Mucosa of gallbladder (tissue), 1 donor: ENCODE results near the gene AOX1. TPM values are rescaled to one million over a fixed set of nuclear protein-coding genes. Genes with fewer than 3 reads are reported as not detected.
A peak's percentile ranks its signal among the peaks of the same experiment; 100 is the strongest.
"Not testable (repeated sequence)": the region's sequence is repeated elsewhere in the genome, so short reads cannot be mapped to it uniquely, and the experiment has no call there.

Source experiments
- DNase-seq: peaks from one replicate; pipeline ENCODE4 v3.0.0-alpha.2; 2020; ENCODE audit warnings: low spot score
- total RNA-seq: library from RNA; stranded (reverse); gene quantifications from one replicate; pipeline ENCODE4 v1.2.1, GENCODE V29; 2021
- donor health status: DM: no; HTN: no; CAD: no.

Gene AOX1
- 119 TPM for total RNA-seq

DNA sequence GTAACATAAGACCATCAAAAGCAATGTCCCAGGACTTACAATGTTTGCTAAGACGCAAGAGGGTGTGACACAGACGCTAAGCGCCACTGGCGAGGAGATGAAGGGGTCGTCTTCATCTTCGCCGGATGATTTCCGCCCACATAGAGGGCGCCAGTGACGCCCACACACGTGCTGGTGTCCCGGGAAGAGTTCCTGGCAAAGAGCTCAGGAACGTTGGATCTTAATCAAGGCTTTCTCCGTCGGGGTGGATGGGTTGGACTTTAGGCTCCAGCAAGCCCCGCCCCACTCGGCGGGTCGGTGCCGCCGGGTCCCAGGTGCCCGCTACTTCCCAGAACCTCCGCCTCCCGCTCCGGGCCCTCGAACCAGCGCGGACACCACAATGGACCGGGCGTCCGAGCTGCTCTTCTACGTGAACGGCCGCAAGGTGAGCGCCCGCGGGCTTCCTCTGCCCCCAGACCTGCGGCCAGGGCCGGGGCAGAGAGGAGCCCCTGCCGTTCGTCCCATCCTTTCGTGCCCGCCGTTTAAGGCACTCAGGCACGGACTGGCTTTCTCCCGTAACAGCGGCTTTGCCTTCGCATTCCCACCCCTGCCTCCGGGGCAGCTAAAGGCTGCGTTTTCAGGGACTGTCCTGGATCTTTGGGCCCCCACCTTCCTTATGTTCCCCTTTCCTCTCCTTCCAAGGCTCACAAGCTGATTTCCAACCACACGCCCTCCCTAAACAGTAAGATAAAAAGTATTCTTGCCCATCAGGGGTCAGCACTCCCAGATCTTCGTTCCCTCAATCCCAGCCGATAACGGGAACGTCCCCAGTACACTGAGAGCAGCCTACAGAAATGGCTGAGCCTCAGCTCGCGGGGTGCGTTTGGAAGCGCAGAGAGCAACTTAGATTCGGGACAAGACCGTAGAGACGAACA lies at the start of gene AOX1:
Gene AOX1 (plus strand): TSS at position 285 of the 914 bp plus-strand sequence. CDS start 95 bp downstream, at position 380.
- peak; percentile 80 for DNase-seq

DNA sequence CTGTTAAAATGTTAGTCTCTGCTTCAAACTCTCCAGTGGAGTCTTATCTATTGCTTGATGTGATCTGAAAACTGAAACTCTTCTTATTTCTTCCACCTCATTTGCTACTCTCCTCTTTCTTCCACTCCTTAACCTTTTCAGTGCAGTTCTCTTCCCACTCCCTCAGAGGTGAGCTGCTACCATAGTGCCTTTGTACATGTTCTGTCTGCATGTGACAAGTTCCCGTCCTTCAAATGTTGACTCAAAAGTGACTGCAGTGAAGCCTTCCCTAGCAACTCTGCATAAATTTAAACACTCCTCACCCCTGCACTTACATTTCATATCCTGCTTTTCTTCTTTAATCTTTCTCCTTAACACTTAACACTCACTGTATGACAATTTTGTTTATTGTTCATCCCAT lies 47.7 kb upstream of the AOX1 start:
- no peak for DNase-seq

DNA sequence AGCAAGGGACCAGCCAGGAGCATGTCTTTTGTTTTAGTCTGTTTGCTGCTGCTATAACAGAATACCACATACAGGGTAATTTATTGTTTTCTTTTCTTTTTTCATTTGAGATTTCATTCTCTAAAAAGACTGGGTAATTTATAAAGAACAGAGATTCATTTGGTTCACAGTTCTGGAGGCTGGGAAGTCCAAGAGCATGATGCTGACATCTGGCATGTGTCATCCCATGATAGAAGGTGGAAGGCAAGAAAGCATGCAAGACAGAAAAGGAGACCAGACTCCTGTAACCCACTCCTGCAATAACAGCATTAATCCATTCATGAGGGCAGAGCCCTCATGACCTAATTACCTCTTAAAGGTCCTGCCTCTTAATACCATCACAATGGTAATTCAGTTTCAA lies 45.0 kb upstream of the AOX1 start:
- no peak for DNase-seq

DNA sequence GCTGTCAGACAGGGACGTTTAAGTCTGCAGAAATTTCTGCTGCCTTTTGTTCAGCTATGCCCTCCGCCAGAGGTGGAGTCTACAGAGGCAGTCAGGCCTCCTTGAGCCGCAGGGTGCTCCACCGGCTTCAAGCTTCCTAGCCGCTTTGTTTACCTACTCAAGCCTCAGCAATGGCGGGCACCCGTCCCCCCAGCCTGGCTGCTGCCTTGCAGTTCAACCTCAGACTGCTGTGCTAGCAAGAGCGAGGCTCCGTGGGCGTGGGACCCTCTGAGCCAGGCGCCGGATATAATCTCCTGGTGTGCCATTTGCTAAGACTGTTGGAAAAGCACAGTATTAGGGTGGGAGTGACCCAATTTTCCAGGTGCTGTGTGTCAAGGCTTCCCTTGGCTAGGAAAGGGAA lies 19.2 kb upstream of the AOX1 start:
- not testable (repeated sequence) for DNase-seq

DNA sequence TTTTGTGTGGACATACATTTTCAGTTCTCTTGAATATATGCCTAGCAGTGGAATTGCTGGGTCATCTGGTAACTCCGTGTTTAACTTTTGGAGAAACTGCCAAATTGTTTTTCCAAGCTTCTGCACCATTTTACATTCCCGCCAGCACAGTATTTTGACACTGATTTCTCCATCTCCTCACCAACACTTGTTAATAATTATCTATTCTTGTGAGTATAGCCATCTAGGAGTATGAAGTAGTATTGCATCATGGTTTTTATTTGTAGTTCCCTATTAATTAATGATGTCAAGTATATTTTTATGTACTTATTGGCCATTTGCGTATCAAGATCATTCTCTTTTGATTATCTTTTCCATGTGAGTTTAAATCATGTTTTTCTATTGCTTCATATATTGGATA lies 17.9 kb upstream of the AOX1 start:
- no peak for DNase-seq

DNA sequence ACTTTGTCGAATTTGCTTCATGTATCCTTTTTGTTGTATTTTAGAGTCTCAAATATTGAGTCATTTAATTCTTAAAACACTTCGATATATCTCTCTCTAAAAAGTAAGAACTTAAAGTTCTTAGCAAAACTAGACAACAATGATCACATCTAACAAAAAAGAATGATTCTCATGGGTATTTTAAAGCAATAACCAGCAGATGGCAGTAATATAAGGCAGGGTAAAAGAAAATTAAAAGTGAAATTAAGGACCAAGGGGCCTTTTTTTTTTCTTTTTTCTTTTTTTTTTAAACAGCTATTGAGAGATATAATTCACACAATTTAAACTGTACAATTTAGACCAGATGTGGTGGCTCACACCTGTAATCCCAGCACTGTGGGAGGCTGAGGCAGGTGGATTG lies 9.9 kb upstream of the AOX1 start:
- no peak for DNase-seq

DNA sequence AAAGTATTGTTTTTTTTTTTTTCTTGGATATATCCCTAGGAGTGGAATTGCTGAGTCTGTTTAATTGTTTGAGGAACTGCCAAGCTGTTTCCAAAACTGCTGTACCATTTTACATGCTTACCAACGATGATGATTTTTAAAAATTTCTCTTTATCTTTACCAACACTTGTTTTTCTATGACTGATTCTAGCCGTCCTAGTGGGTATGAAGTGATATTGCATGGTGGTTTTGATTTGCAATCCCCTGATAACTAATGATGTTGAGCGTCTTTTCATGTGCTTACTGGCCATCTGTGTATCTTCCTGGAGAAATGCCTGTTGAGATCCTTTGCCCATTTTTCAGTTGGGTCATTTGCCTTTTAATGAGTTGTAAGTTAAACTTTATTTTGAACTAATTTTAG lies 8.8 kb upstream of the AOX1 start:
- DNase-seq, result no peak

DNA sequence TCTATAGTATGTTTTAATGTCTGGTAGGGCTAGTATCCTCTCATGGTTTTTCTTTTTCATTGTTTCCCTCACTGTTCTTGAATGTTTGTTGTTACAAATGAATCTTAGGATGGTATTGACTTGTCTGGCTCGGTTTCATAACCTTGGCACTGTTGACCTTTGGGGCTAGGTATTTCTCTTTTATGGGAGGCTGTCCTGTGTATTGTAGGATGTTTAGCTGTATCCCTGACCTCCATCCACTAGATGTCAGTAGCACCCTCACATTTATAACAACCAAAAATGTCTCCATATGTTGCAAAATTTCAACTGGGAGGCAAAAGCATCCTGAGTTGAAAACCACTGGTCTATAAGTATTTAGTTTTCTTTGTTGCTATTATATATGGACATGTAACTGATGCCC lies 7.0 kb upstream of the AOX1 start:
- DNase-seq, result no peak

DNA sequence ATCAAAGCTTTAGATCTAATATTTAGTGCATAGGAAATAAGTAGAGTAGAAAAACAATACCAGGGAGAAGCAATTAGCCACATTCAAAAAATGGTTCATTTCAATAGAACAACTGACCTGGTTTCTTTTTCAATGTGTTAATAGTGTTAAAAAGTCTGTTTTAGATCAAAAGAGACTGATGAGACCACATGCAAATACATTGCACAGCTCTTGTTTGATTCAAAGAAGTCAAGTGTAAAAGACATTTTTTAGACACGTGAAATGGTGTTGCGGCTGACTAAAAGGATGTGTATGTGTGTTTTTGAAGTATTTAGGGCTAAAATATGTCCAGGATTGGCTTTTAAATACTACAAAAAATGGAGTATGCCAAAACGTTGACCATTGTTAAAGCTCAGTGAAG lies 1.2 kb upstream of the AOX1 start:
- no peak for DNase-seq

DNA sequence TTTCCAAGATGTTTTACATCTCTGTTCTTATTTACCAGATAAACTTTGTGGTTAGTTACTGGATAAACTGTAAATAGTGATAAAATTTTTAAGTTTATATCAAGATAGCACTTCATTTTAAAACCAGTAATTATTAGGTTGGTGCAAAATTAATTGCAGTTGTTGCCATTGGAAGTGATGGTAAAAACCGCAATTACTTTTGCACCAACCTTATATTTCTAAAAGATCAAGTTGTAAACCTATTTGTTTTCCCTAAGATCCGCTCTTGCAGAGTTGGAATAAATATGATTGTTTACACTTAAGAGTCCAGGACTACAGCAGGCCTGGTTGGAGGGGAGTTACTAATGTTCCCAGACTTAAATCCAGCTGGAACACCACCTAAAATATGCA lies 479 bp upstream of the AOX1 start:
- no peak for DNase-seq

DNA sequence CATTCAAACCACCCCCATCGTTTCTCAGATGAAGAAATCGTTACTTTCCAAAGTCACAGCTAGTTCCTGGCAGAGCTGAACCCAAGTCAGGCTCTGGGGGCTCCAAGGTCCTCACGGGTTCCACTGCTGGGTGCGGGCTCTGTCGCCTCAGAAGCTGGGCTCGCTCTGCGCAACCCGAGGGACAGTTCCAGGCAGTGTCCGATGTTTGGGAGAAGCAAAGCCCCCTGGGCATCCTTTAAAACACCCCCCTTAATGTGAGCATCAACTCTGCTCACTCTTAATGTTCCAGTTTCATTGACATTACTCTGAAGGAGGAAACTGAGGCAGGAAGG lies 796 bp downstream of the AOX1 start:
- no peak for DNase-seq

DNA sequence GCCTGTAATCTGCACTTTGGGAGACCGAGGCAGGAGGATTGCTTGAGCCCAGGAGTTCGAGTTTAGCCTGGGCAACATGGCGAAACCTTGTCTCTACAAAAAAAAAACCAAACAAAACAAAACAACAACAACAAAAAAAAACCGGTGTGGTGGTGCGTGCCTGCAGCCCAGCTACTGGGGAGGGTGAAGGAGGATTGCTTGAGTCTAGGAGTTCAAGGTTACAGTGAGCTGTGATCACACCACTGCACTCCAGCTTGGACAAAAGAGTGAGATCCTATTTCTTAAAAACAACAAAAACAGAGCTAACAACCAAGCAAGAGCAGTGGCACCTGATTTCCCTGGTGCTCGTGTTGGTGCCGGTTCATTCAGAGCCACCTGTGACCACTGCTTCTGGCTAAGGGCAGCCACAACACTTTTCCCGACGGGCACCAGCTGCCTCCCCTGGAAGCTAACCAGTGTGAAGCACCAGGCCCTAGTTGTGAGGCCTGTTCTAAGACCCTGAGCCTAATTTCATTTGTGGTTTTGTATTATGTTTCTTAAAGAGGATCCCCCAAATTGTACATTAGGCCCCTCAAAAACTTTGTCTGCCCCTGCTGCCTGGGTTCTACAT lies 1.3 kb downstream of the AOX1 start:
- DNase-seq, result no peak

DNA sequence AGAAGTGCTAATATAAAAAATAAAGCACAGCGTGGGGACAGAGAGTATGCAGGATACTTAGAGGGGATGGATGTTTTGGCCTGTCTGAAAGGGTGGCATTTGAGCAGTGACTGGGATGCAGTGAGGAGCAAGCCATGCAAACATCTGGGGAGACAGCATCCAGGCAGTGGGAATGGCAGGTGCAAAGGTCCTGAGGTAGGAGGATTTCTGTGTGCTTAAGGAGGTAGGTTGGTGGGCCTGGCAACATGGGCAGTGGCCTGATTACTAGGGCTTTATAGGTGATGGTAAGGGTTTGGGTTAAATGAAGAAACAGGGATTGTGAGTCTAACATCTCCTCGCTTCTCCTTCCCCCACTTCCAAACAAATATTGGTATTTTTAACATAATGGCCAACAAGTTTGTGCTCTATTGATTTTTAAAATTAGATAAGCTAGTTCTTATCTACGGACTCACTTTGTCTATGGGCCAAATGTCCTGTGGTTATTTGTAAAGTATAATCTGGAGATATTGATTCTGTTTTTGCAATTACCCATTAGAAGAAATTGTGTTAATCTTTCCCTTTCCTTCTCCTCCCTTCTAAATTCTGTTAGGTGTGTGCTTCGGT lies 2.4 kb downstream of the AOX1 start:
- no peak for DNase-seq

DNA sequence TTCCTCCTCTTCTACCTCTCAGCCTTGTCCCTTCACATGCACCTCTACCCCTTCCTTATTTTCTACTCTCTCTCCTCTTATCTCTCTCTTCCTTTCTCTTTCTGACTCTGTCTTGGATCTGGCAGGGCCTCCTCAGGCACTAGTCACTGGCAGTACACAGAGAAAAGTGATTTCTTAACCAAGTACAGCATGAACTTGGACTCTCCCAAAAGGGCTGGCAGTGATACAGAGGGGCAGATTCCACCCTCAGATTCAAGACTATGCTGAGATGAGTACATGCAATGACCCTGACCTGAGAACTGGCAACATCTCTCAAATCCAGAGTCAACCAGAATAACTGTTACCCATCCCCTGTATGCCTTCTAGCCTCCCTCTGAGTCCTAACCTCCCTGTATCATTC lies 4.3 kb downstream of the AOX1 start:
- DNase-seq, result peak; percentile 14

DNA sequence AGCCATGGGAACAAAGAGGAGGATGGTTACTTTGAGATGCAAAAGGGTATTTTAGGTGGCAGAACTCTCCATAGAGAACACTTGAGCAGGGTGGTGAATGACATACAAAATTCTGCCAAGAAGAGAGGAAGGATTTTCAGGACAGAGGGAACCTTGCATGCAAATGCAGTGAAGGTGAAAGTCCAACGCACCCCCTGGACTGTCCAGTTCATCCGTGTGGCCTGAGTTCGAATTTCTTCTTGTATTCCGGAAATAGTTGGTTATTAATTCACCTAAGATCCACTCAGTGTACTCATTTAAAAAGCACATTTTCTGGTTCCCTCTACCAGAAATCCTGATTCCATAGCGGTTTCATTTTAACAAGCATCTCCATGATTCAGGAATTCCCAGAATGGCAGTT lies 5.5 kb downstream of the AOX1 start:
- no peak for DNase-seq

DNA sequence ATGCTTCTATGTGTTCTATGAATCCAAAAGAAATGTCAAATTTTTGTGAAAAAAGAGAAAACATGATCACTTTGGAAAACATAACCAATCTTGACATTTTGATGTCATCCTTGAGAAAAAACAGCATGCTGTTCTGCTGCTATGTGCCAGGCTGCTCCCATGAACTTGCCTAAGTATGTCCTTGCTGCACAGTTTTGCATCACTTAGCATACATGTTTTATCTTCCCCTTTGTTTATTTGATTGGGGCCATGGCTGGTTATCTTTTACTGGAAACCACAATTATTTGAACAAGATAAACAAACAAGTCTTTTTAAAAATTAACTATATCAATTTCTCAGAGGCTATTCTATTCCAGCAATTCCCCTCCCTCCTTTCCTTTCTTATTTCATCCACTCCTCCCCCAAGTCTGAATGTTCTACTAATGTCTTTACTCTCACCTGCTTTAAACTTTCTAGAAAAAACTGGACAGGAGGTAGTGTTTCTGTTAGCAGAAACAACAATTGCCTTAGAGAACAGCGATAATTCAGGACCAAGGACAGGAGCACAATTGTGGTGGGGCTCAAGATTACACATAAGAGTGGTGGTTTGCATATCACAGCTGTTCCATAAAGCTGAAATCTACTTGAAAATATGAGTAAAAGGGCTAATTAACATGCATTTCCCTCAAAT lies 6.7 kb downstream of the AOX1 start:
- DNase-seq, result peak; percentile 29

DNA sequence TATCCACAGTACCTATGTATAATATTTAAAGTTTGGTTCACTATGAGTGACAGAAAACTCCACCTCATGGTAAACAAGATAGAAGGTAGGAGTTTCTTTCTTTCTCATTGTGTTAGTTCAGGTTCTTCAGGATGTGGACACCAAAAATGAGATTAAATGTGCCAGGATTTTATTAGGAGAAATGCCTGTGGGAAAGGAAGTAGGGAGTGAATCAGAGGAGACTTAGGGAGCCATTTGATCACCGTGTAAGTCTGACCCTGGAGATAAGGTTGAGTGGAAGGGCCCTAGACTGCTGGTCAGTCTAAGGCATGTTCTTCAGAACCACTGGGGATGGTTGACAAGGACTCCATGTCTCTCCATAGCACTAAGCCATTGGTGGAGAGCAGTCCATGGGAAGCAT lies 8.1 kb downstream of the AOX1 start:
- DNase-seq, result no peak

DNA sequence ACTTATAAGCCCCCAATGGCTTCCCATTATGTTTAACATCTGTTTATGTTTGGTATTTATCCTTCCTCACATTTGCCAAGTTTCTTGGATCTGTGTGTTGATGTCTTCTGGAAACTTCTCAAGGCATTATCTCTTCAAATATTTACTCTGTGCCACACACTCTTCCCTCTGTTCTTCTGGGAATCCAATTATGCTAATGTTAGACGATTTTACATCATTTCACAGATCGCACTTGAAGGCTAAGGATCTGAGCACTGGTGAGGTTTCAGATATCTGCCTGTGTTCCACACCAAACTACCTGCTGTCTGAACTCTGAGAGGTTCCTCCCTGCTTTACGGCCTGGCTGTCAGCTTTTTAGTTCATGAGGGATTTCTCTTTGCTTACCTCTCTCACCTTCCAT lies 10.1 kb downstream of the AOX1 start:
- no peak for DNase-seq

DNA sequence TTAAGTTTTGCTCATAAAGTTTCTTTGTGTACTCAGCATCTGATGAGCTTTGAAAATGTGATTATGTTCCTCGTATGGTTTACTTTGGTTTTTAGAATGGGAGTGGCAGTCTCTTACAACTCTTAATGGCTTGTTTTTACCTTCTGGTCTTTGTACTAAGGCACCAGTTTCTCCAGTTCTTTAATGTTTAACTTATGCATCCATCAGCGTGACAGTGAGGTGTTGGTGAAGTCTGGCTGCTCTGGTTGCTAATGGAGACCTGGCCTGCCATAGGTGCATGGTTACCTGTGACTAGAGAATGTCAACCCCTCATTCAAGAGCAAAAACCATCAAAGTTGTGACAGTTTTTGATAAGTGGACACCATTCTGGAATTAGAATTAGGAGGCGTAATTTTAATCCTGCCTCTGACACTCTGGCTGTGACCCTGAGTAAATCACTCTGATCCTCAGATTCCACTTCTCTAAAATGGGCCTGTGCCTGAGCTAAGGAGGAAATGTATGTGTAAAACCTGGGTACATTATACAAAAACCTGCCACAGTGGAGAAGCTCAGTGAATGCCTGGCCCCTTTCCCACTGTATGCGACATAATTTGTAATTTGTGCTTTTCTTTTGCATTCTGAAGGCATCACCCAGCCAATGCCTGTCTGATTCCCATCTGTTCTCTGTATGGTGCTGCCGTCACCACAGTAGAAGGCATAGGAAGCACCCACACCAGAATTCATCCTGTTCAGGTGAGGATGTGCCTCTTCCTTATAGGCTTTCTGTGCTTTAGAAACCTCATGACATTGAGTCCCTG lies 11.2 kb downstream of the AOX1 start:
- peak; percentile 51 for DNase-seq

DNA sequence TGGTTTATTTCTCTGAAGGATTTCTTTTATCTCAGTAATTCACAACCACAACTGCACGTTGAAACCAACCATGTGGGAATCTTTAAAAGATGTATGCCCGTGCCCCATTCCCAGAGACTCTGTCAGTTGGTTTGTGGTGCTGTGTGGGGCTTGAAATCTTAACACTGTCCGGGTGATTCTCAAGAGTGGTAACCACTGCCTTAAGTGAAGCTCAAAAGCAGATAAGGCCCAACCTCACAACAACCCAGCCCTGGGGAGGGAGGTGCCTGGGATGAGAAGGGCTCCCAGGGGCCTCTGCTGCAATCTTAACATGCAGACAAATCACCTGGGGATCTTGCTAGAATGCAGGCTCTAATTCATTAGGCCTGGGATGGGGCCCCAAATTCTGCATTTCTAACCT lies 13.4 kb downstream of the AOX1 start:
- DNase-seq, result no peak

DNA sequence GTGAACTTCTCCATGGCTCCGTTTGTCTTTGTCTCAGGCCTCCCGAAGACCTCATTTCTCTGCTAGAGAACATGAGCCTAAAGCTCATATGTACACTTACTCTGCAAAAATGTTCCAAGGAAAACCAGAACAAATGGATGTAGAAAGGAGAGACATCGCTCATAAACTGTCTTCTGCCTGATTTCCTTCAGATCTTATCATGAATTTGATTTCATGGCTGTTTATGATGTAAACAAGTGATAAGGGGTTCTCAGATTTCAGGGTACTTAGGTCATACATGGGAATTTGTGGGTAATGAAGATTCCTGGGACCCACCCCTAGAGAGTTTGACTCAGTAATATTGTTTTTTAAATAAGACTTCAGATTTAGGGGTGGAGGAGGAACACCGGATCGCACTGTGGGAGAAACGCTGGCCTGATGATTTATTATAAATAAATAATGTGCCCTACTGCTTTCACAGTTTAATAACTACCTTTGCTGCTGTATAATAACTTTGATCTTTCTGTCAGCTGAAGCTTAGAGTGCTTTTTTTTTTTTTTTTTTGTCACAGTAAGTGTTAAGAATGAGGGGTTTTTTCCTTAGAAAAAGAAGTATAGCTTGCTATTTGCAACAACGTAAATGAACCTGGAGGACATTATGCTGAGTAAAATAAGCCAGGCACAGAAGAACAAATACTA lies 14.9 kb downstream of the AOX1 start:
- no peak for DNase-seq
